ENCODE results near the gene UBR1. TPM values are rescaled to one million over a fixed set of nuclear protein-coding genes. Genes with fewer than 3 reads are reported as not detected.

UBR1 gene
- total RNA-seq, 4 donors from 2014 or later = 20.2 to 31.3 (median 22.5) TPM

DNA sequence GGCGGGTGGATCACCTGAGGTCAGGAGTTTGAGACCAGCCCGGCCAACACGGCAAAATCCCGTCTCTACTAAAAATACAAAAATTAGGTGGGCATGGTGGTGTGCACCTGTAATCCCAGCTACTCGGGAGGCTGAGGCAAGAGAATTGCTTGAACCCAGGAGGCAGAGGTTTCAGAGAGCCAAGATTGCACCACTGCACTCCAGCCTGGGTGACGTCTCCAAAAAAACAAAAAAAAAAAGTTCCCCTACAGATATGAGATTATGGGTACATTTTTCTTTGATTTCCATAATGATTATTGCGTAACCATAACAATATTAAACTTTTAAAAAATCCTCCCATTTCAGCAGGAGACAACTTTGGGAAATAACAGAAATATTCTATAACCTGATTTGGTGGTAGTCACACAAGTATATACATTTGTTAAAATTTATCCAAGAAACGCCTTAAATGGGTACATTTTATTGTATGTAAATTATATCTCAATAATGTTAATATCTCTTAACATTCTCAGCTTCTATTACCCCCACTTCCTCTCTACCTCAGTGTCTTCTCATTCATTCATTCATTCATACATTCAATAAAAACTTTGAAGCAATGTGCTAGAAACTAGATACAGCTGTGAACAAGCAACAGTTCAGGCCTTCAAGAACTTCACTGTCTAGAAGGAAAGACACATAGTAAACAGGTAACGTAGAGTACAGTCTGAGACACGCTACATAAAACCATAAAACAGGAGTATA lies 6.6 kb downstream of the UBR1 start:
- intact Hi-C loops (cut with DNase I; ENCODE audit: low total_unique reads) (no loop called here), in situ Hi-C loops (cut with MboI; ENCODE audit: low sequenced_read_pairs in 4 of 4) (no loop called here)
- H3K27ac ChIP-seq = no peak overlapping the region
- no peaks in the 10 kb centered on the region for H3K36me3 ChIP-seq
- no peaks in the 10 kb centered on the region for H3K27me3 ChIP-seq
- ATAC-seq = no peak
- no peak overlapping the region for H3K4me3 ChIP-seq
- TF ChIP-seq, protein P1, sequence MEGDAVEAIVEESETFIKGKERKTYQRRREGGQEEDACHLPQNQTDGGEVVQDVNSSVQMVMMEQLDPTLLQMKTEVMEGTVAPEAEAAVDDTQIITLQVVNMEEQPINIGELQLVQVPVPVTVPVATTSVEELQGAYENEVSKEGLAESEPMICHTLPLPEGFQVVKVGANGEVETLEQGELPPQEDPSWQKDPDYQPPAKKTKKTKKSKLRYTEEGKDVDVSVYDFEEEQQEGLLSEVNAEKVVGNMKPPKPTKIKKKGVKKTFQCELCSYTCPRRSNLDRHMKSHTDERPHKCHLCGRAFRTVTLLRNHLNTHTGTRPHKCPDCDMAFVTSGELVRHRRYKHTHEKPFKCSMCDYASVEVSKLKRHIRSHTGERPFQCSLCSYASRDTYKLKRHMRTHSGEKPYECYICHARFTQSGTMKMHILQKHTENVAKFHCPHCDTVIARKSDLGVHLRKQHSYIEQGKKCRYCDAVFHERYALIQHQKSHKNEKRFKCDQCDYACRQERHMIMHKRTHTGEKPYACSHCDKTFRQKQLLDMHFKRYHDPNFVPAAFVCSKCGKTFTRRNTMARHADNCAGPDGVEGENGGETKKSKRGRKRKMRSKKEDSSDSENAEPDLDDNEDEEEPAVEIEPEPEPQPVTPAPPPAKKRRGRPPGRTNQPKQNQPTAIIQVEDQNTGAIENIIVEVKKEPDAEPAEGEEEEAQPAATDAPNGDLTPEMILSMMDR (IDR thresholded peaks at IDR 0.05 in 4 of 5, conservative IDR thresholded peaks at IDR 0.05 in 1 of 5) = no peak
- TF ChIP-seq POLR2A (IDR thresholded peaks at IDR 0.05) = no peak
- peaks cover 23 to 47% of the 10 kb centered on the region in 2 donors for H3K4me1 ChIP-seq
- DNase-seq = no peak
- H3K9me3 ChIP-seq = no peaks in the 10 kb centered on the region

DNA sequence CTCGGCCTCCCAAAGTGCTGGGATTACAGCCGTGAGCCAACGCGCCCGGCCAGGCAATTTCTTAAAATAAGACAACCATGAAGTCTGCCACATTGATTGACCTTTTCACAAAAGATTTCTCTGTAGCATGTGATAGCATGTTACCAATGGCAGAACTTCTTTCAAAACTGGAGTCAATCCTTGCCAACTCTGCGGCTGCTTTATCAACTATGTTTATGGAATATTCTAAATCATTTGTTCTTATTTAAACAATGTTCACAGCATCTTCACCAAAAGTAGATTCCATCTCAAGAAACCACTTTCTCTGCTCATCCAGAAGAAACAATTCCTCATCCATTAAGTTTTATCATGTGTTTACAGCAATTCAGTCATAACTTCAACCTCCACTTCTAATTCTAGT lies 9.4 kb downstream of the UBR1 start:
- DNase-seq = no peak
- Histone ChIP-seq H3K36me3 (no peaks in the 10 kb centered on the region), H3K9me3 (no peaks in the 10 kb centered on the region), H3K4me3 (no peak overlapping the region), H3K4me1 (peaks cover 3 to 18% of the 10 kb centered on the region in 2 donors), H3K27me3 (no peaks in the 10 kb centered on the region), H3K27ac (no peak overlapping the region)
- TF ChIP-seq POLR2A (IDR thresholded peaks at IDR 0.05) = no peak
- TF ChIP-seq, protein P1 (IDR thresholded peaks at IDR 0.05 in 4 of 5, conservative IDR thresholded peaks at IDR 0.05 in 1 of 5) = no peak
- intact Hi-C loops (cut with DNase I; ENCODE audit: low total_unique reads) = no loop called here
- ATAC-seq = no peak
- in situ Hi-C loops (cut with MboI; ENCODE audit: low sequenced_read_pairs in 4 of 4) = no loop called here

DNA sequence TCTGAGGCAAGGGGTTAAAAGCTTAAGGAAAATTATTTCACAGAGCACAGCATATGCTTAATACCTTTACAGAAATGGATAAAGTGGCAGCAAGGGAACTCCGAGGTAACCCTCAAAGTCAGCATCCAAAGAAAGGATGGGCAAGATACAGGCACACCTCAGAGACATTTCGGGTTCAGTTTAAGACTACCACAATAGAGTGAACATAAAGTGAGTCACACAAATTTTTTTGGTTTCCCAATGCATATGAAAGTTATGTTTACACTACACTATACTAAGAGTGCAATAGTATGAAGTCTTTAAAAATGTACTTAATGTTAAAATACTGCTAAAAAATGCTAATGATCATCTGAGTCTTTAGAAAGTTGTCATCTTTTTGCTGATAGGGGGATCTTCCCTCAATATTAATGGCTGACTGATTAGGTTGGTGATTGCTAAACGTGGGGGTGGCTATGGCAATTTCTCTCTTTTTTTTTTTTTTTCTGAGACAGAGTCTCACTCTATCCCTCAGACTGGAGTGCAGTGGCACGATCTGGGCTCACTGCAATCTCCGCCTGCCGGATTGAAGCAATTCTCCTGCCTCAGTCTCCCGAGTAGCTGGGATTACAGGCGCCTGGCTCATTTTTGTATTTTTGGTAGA lies 10.0 kb downstream of the UBR1 start:
- in situ Hi-C loops (cut with MboI; ENCODE audit: low sequenced_read_pairs in 4 of 4) (no loop called here), intact Hi-C loops (cut with DNase I; ENCODE audit: low total_unique reads) (no loop called here)
- TF ChIP-seq, protein P1 (IDR thresholded peaks at IDR 0.05 in 4 of 5, conservative IDR thresholded peaks at IDR 0.05 in 1 of 5) = no peak
- no peak for TF ChIP-seq POLR2A (IDR thresholded peaks at IDR 0.05)
- peaks cover under 1 to 14% of the 10 kb centered on the region in 2 donors for H3K4me1 ChIP-seq
- no peak overlapping the region for H3K27ac ChIP-seq
- H3K27me3 ChIP-seq = no peaks in the 10 kb centered on the region
- no peak overlapping the region for H3K4me3 ChIP-seq
- H3K9me3 ChIP-seq = no peaks in the 10 kb centered on the region
- no peaks in the 10 kb centered on the region for H3K36me3 ChIP-seq
- DNase-seq = no peak
- ATAC-seq = no peak

DNA sequence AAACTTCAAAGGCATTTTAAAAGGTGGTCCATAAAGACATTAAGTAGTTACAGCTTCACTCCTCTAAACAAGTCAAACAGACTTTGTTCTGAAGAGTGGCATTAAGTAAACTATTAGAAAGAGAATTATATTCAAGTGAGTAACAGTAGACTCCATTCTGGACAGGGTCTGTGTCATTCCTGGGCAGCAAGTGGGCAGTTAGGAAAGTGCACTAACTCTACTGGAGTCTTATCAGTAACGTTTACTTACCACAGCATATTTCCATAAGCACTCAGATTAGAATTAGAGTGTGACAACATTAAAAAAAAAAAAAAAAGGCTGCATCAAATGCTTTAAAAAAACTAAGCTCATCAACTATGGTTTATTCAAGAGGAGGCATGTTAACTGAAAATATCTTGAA lies 10.6 kb downstream of the UBR1 start:
- intact Hi-C loops (cut with DNase I; ENCODE audit: low total_unique reads) = no loop called here
- peaks cover 0 to 14% of the 10 kb centered on the region in 2 donors for H3K4me1 ChIP-seq
- no peak for TF ChIP-seq POLR2A (IDR thresholded peaks at IDR 0.05)
- TF ChIP-seq, protein P1 (IDR thresholded peaks at IDR 0.05 in 4 of 5, conservative IDR thresholded peaks at IDR 0.05 in 1 of 5) = no peak
- H3K36me3 ChIP-seq = no peaks in the 10 kb centered on the region
- H3K27ac ChIP-seq = peak overlapping the region in 1 of 4 donors; percentile 2
- no peaks in the 10 kb centered on the region for H3K27me3 ChIP-seq
- H3K4me3 ChIP-seq = no peak overlapping the region
- H3K9me3 ChIP-seq = no peaks in the 10 kb centered on the region
- DNase-seq (no peak), ATAC-seq (no peak)
- in situ Hi-C loops (cut with MboI; ENCODE audit: low sequenced_read_pairs in 4 of 4) = no loop called here

Measured in gastrocnemius medialis (tissue), 4 donors.